ENCODE measurements around the gene FTO.

DNA sequence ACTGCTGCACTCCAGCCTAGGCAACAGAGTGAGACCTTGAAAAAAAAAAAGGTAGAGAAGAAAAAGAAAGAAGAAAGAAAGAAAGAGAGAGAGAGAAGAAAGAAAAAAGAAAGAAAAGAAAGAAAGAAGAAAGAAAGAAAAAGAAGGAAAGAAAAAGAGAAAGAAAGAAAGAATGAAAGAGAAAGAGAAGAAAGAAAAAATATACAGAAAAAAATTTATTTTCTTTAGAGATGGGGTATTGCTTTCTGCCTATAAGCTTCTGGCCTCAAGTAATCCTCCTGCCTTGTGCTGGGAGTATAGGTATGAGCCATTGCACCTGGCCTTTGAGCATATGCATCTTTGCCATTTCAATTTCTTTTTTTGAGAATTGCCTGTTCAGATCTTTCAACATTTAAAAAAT is 425.9 kb downstream of the FTO start:
- TF ChIP-seq, protein P1, sequence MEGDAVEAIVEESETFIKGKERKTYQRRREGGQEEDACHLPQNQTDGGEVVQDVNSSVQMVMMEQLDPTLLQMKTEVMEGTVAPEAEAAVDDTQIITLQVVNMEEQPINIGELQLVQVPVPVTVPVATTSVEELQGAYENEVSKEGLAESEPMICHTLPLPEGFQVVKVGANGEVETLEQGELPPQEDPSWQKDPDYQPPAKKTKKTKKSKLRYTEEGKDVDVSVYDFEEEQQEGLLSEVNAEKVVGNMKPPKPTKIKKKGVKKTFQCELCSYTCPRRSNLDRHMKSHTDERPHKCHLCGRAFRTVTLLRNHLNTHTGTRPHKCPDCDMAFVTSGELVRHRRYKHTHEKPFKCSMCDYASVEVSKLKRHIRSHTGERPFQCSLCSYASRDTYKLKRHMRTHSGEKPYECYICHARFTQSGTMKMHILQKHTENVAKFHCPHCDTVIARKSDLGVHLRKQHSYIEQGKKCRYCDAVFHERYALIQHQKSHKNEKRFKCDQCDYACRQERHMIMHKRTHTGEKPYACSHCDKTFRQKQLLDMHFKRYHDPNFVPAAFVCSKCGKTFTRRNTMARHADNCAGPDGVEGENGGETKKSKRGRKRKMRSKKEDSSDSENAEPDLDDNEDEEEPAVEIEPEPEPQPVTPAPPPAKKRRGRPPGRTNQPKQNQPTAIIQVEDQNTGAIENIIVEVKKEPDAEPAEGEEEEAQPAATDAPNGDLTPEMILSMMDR (IDR thresholded peaks at IDR 0.05) = no peak
- no peak for TF ChIP-seq POLR2A (IDR thresholded peaks at IDR 0.05)

All from thyroid gland (tissue), 4 donors.